Peyer's patch (tissue), 4 donors: ENCODE measurements around the gene WDR18. TPM values are rescaled to one million over a fixed set of nuclear protein-coding genes. Genes with fewer than 3 reads are reported as not detected.

Experiments
- DNase-seq, 3 donors: peaks; one replicate each; pipeline ENCODE4 v3.0.0-alpha.2; 2017 to 2019
- H3K27ac ChIP-seq, 4 donors: fragments of 200-600 bp; sonication (generic); one replicate each; pipeline ENCODE4 v1.5.1; 2016 to 2019
- H3K27me3 ChIP-seq, 2 donors: fragments of 200-600 bp; sonication (generic); one replicate each; pipeline ENCODE4 v1.5.1; 2019
- H3K36me3 ChIP-seq, 3 donors: fragments of 200-600 bp; sonication (generic); one replicate each; pipeline ENCODE4 v1.5.1; 2016 to 2019
- H3K4me1 ChIP-seq, 4 donors: fragments of 200-600 bp; sonication (generic); one replicate each; pipeline ENCODE4 v1.5.1; 2016 to 2019
- H3K4me3 ChIP-seq, 4 donors: fragments of 200-600 bp; sonication (generic); 1 replicate in 3 of 4; 2 replicates in 1 of 4; pipeline ENCODE4 v1.5.1; 2016 to 2019; ENCODE audit warnings: mild to moderate bottlenecking in 1 of 4
- H3K9me3 ChIP-seq, 4 donors: fragments of 200-600 bp; sonication (generic); one replicate each; pipeline ENCODE4 v1.5.1; 2016 to 2019; ENCODE audit warnings: mild to moderate bottlenecking in 1 of 4
- POLR2A ChIP-seq, 2 donors: fragments of 450-650 bp; IDR thresholded peaks; one replicate each; pipeline ENCODE4 v1.5.1; 2017; ENCODE audit warnings: antibody characterized with exemption in 2 of 2, mild to moderate bottlenecking in 2 of 2, moderate library complexity in 2 of 2
- total RNA-seq, 4 donors: library from RNA; depleted of rRNA; stranded (reverse); fragments of >200 nt; gene quantifications; one replicate each; pipeline ENCODE4 v1.1.0, GENCODE V29; 2016
- TF ChIP-seq, protein P1 (sequence below), 6 experiments: fragments of 450-650 bp in 4 of 6; fragments of 200-600 bp in 2 of 6; sonication (generic) in 1 of 6; IDR thresholded peaks; one replicate each; pipeline ENCODE4 v1.5.1; 2017 to 2019; ENCODE audit warnings: antibody characterized with exemption in 6 of 6, mild to moderate bottlenecking in 3 of 6, moderate library complexity in 1 of 6

Gene WDR18
- total RNA-seq, 4 donors from 2014 or later = 26.4 to 58.8 (median 40.5) TPM

DNA sequence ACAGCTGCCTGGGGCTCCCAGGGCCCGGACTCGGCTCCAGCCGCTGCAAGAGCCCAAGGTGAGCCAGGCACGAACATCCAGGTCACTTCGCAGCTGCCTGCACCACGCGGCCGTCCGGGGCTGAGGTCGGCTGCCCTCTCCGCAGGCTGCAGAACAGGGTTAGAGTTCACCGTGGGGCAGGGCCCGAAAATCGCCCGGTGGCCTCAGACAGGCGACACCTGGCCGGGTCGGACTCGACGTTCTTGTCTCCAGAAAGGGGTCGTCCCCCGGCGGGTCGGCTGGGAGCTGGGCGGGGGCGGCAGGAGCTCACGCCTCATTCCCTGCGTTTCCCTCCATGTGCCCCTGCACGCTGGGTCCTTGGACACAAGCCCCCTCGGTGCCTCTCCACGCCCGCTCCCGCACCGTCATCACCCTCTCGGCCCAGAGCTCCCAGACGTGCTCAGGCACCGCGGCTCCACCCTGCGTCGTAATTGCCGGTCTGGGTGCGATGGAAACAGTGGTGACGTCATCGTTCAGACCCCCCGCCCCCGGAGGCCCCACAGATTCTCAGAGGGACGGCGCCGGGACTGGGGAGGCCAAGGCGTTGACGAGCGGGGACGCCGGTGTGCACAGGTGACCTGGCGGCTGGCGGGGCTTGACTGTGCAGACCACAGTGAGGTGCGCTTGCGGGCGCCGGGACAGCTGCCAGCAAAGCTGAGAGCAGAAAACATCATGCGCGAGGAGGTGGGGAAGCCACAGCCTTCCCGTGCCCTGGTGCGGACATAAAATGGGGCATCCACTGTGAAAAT is 12.1 kb downstream of the WDR18 start:
- TF ChIP-seq, protein P1, sequence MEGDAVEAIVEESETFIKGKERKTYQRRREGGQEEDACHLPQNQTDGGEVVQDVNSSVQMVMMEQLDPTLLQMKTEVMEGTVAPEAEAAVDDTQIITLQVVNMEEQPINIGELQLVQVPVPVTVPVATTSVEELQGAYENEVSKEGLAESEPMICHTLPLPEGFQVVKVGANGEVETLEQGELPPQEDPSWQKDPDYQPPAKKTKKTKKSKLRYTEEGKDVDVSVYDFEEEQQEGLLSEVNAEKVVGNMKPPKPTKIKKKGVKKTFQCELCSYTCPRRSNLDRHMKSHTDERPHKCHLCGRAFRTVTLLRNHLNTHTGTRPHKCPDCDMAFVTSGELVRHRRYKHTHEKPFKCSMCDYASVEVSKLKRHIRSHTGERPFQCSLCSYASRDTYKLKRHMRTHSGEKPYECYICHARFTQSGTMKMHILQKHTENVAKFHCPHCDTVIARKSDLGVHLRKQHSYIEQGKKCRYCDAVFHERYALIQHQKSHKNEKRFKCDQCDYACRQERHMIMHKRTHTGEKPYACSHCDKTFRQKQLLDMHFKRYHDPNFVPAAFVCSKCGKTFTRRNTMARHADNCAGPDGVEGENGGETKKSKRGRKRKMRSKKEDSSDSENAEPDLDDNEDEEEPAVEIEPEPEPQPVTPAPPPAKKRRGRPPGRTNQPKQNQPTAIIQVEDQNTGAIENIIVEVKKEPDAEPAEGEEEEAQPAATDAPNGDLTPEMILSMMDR (IDR thresholded peaks at IDR 0.05) = no peak
- no peak for TF ChIP-seq POLR2A (IDR thresholded peaks at IDR 0.05)
- DNase-seq = peak in 2 of 3 donors; percentile 63 to 88
- peaks cover 0 to 22% (median 12%) of the 10 kb centered on the region in 4 donors for H3K4me1 ChIP-seq
- peaks cover 0 to 34% of the 10 kb centered on the region in 2 donors for H3K27me3 ChIP-seq
- H3K36me3 ChIP-seq = peaks cover 0 to 9% (median 0%) of the 10 kb centered on the region in 3 donors
- no peaks in the 10 kb centered on the region for H3K9me3 ChIP-seq
- no peak overlapping the region for H3K27ac ChIP-seq
- H3K4me3 ChIP-seq = peak overlapping the region in 1 of 4 donors; percentile 6

DNA sequence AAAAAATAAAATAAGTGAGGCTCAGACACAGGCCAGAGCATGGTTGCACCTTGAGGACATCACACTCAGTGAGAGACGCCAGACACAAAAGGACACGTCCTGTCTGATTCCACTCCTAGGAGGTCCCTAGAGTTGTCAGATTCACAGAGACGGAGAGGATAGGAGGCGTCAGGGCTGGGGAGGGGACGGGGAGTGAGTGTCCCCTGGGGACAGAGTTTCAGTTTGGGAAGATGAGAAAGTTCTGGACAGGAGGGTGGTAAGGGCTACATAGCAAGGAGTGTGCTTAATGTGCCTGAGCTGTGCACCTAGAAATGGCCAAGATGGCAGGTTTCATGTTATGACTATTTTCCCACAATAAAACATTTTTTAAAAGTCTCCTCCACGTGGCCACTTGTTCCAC is 13.9 kb downstream of the WDR18 start:
- no peak for DNase-seq
- H3K27me3 ChIP-seq = peaks cover 0 to 37% of the 10 kb centered on the region in 2 donors
- peaks cover 0 to 9% (median 0%) of the 10 kb centered on the region in 3 donors for H3K36me3 ChIP-seq
- no peak overlapping the region for H3K4me3 ChIP-seq
- no peaks in the 10 kb centered on the region for H3K9me3 ChIP-seq
- TF ChIP-seq, protein P1 (IDR thresholded peaks at IDR 0.05) = no peak
- TF ChIP-seq POLR2A (IDR thresholded peaks at IDR 0.05) = no peak
- H3K4me1 ChIP-seq = peaks cover 0 to 28% (median 15%) of the 10 kb centered on the region in 4 donors
- no peak overlapping the region for H3K27ac ChIP-seq

DNA sequence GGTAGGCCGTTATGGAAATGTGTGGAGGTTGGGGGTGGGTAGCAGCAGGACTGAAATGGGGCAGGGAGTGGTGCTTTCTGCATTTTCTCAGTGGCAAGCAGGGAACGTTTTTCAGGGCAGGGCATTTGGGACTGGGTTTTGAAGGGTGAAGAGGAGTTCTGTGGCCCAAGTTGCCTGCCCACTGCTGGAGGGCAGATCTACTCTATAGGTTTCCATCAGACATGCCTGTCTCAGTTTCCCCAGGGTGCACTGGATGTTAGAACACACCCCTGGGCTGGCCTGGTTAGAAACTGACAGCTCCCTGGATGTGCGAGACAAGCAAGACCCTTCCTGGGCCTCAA is 15.2 kb downstream of the WDR18 start:
- TF ChIP-seq, protein P1 (IDR thresholded peaks at IDR 0.05) = no peak
- TF ChIP-seq POLR2A (IDR thresholded peaks at IDR 0.05) = no peak
- no peaks in the 10 kb centered on the region for H3K9me3 ChIP-seq
- H3K27me3 ChIP-seq = peaks cover 0 to 37% of the 10 kb centered on the region in 2 donors

GRCh38 chr19:1000095-1000494 is 15.9 kb downstream of the WDR18 start, which contains the start of gene GRIN3B:
Gene GRIN3B, plus strand, starts transcription at chr19:1000419. Its CDS starts 19 bp downstream, at chr19:1000438.
- peaks cover 0 to 28% (median 15%) of the 10 kb centered on the region in 4 donors for H3K4me1 ChIP-seq
- DNase-seq = peak; percentile 55 to 78 (median 77)
- peak within 1 kb of the TSS in 3 of 4 donors; percentile 19 to 31 (median 27) for H3K4me3 ChIP-seq
- no peaks in the 10 kb centered on the region for H3K36me3 ChIP-seq
- no peak within 1 kb of the TSS for H3K27ac ChIP-seq
- H3K27me3 ChIP-seq = peaks cover 0 to 37% of the 10 kb centered on the region in 2 donors
- no peaks in the 10 kb centered on the region for H3K9me3 ChIP-seq
- TF ChIP-seq POLR2A (IDR thresholded peaks at IDR 0.05) = no peak
- TF ChIP-seq, protein P1 (IDR thresholded peaks at IDR 0.05) = peak; percentile 28 to 51 (median 37)

More for the DNA sequence above, 15.2 kb downstream of the WDR18 start:
- DNase-seq = no peak
- H3K4me3 ChIP-seq = no peak overlapping the region
- H3K27ac ChIP-seq = no peak overlapping the region
- H3K4me1 ChIP-seq = peaks cover 0 to 28% (median 15%) of the 10 kb centered on the region in 4 donors
- H3K36me3 ChIP-seq = peaks cover 0 to 4% (median 0%) of the 10 kb centered on the region in 3 donors

GRCh38 chr19:1000591-1001537 is 16.7 kb downstream of the WDR18 start:
- Histone ChIP-seq H3K9me3 (no peaks in the 10 kb centered on the region), H3K27ac (no peak overlapping the region), H3K27me3 (peaks cover 0 to 34% of the 10 kb centered on the region in 2 donors), H3K4me1 (peaks cover 0 to 28% (median 15%) of the 10 kb centered on the region in 4 donors), H3K36me3 (no peaks in the 10 kb centered on the region), H3K4me3 (peak overlapping the region in 3 of 4 donors; percentile 19 to 31 (median 27))
- DNase-seq = no peak
- no peak for TF ChIP-seq POLR2A (IDR thresholded peaks at IDR 0.05)
- TF ChIP-seq, protein P1 (IDR thresholded peaks at IDR 0.05) = no peak
